H1 (cell line): ENCODE data around the gene COL6A3. TPM values are rescaled to one million over a fixed set of nuclear protein-coding genes. Genes with fewer than 3 reads are reported as not detected.

Source experiments
- CTCF ChIA-PET: fragments of 300-600 bp; sonication (Branson Sonifier 250); formaldehyde crosslinking; loops from one replicate; lab custom pipeline; 2021; ENCODE audit not compliant: partially characterized antibody; lab: Charles Lee
- POLR2A ChIA-PET: fragments of 300-600 bp; sonication (Branson Sonifier 250); formaldehyde crosslinking; loops from one replicate; lab custom pipeline; 2021; ENCODE audit warnings: inconsistent platforms; ENCODE audit not compliant: partially characterized antibody; lab: Charles Lee
- DNase-seq, 2 experiments: peaks; one replicate each; pipeline versions ENCODE4 v3.0.0 to v3.0.0-alpha.2; 2010 to 2022; ENCODE audit warnings: low spot score in 2 of 2, low read depth in 1 of 2, mixed read lengths in 1 of 2
- FAIRE-seq: peaks from 2 replicates; lab custom pipeline; 2011; peaks lifted over from hg19 to GRCh38; lab: Jason Lieb, UNC
- H2AFZ ChIP-seq: 2 replicates; pipeline ENCODE4 v1.8.1; 2012; ENCODE audit warnings: low read length, inconsistent platforms
- H2AK5ac ChIP-seq: 2 replicates; pipeline ENCODE4 v1.6.1; 2013; ENCODE audit warnings: low read depth, low read length
- H2BK120ac ChIP-seq: replicated peaks from 2 replicates; pipeline ENCODE3; 2013; ENCODE audit warnings: low read depth, low read length, inconsistent platforms
- H2BK12ac ChIP-seq: 2 replicates; pipeline ENCODE4 v1.6.1; 2013; ENCODE audit warnings: low read depth, low read length
- H2BK15ac ChIP-seq: 2 replicates; pipeline ENCODE4 v1.6.1; 2013; ENCODE audit warnings: low read length
- H2BK20ac ChIP-seq: 2 replicates; pipeline ENCODE4 v1.6.1; 2013; ENCODE audit warnings: low read length
- H2BK5ac ChIP-seq: 2 replicates; pipeline ENCODE4 v1.6.1; 2013; ENCODE audit warnings: low read depth, low read length
- H3K14ac ChIP-seq: 2 replicates; pipeline ENCODE4 v1.6.1; 2013; ENCODE audit warnings: inconsistent platforms; ENCODE audit not compliant: insufficient read length
- H3K18ac ChIP-seq: 2 replicates; pipeline ENCODE4 v1.6.1; 2013; ENCODE audit warnings: low read length; ENCODE audit errors: extremely low read depth
- H3K23ac ChIP-seq: 2 replicates; pipeline ENCODE4 v1.6.1; 2013; ENCODE audit warnings: inconsistent platforms; ENCODE audit not compliant: insufficient read length
- H3K23me2 ChIP-seq: 2 replicates; pipeline ENCODE4 v1.6.1; 2013; ENCODE audit warnings: low read depth, low read length
- H3K27ac ChIP-seq: 2 replicates; pipeline ENCODE4 v1.6.1; 2011; ENCODE audit warnings: low read depth, low read length, inconsistent platforms
- H3K27me3 ChIP-seq, 4 experiments: replicated peaks in 1 of 4; 1 replicate in 1 of 4; 2 replicates in 3 of 4; pipeline versions ENCODE4 v1.6.1 to v1.8.1; 2011 to 2013; ENCODE audit warnings: low read length in 3 of 4, mild to moderate bottlenecking in 3 of 4, inconsistent platforms in 2 of 4, mixed read lengths in 2 of 4, moderate library complexity in 1 of 4; ENCODE audit not compliant: control insufficient read depth in 3 of 4, insufficient read depth in 3 of 4; ENCODE audit errors: extremely low read depth in 1 of 4
- H3K36me3 ChIP-seq, 4 experiments: 2 replicates each; pipeline versions ENCODE4 v1.6.1 to v1.8.1; 2011 to 2013; ENCODE audit warnings: mild to moderate bottlenecking in 4 of 4, low read length in 3 of 4, moderate library complexity in 2 of 4, control low read depth in 1 of 4, inconsistent platforms in 1 of 4; ENCODE audit not compliant: insufficient read depth in 4 of 4, control insufficient read depth in 2 of 4
- H3K4ac ChIP-seq: replicated peaks from 2 replicates; pipeline ENCODE3; 2013; ENCODE audit warnings: low read length, low read depth, mixed read lengths, inconsistent platforms; ENCODE audit not compliant: insufficient read length
- H3K4me1 ChIP-seq, 4 experiments: replicated peaks in 1 of 4; 1 replicate in 1 of 4; 2 replicates in 3 of 4; pipeline versions ENCODE4 v1.6.1 to v1.8.1; 2011 to 2013; ENCODE audit warnings: low read length in 3 of 4, inconsistent platforms in 2 of 4, mixed read lengths in 1 of 4; ENCODE audit not compliant: insufficient read depth in 4 of 4, control insufficient read depth in 3 of 4
- H3K4me2 ChIP-seq, 2 experiments: 2 replicates each; pipeline versions ENCODE4 v1.6.1 to v1.8.1; 2011 to 2013; ENCODE audit warnings: low read depth in 2 of 2, low read length in 2 of 2, control low read depth in 1 of 2, inconsistent platforms in 1 of 2, mild to moderate bottlenecking in 1 of 2; ENCODE audit not compliant: insufficient read depth in 1 of 2
- H3K4me3 ChIP-seq, 4 experiments: fragments of 200-600, 300-600 bp in 1 of 4; sonication (generic), shearing (Covaris generic), sonication (Bioruptor Twin) in 1 of 4; 2 replicates each; pipeline versions ENCODE4 v1.5.1 to v1.8.1; 2011 to 2016; ENCODE audit warnings: low read length in 4 of 4, low read depth in 3 of 4, control low read depth in 2 of 4, inconsistent platforms in 2 of 4, mild to moderate bottlenecking in 2 of 4, mixed read lengths in 1 of 4, moderate library complexity in 1 of 4; ENCODE audit not compliant: insufficient read depth in 2 of 4; ENCODE audit errors: extremely low read depth in 1 of 4
- H3K56ac ChIP-seq: replicated peaks from 2 replicates; pipeline ENCODE3; 2013; ENCODE audit warnings: low read depth, mild to moderate bottlenecking, mixed read lengths, low read length, inconsistent platforms; ENCODE audit not compliant: insufficient read length
- H3K79me1 ChIP-seq: 2 replicates; pipeline ENCODE4 v1.6.1; 2013; ENCODE audit warnings: low read depth, low read length, control low read depth
- H3K79me2 ChIP-seq, 2 experiments: 2 replicates each; pipeline versions ENCODE4 v1.6.1 to v1.8.1; 2012 to 2013; ENCODE audit warnings: low read length in 2 of 2, mild to moderate bottlenecking in 2 of 2, inconsistent platforms in 1 of 2; ENCODE audit not compliant: insufficient read depth in 2 of 2, control insufficient read depth in 1 of 2
- H3K9ac ChIP-seq, 4 experiments: replicated peaks in 1 of 4; 1 replicate in 1 of 4; 2 replicates in 3 of 4; pipeline versions ENCODE4 v1.6.1 to v1.8.1; 2011 to 2013; ENCODE audit warnings: low read depth in 3 of 4, low read length in 3 of 4, control low read depth in 2 of 4, mild to moderate bottlenecking in 2 of 4, moderate library complexity in 2 of 4, inconsistent platforms in 1 of 4; ENCODE audit errors: extremely low read depth in 1 of 4
- H3K9me3 ChIP-seq, 2 experiments: 2 replicates each; pipeline versions ENCODE4 v1.6.1 to v1.8.1; 2012 to 2013; ENCODE audit warnings: mild to moderate bottlenecking in 2 of 2, moderate library complexity in 2 of 2, control low read depth in 1 of 2, inconsistent platforms in 1 of 2, low read depth in 1 of 2, low read length in 1 of 2, mixed read lengths in 1 of 2; ENCODE audit not compliant: insufficient read depth in 2 of 2
- H4K20me1 ChIP-seq, 2 experiments: replicated peaks in 1 of 2; 2 replicates each; pipeline versions ENCODE3 to v1.8.1; 2011 to 2013; ENCODE audit warnings: inconsistent platforms in 2 of 2, low read length in 2 of 2, mild to moderate bottlenecking in 1 of 2; ENCODE audit not compliant: insufficient read depth in 2 of 2, control insufficient read depth in 1 of 2
- H4K5ac ChIP-seq: 2 replicates; pipeline ENCODE4 v1.6.1; 2013; ENCODE audit warnings: low read length, low read depth, mixed read lengths, inconsistent platforms; ENCODE audit not compliant: insufficient read length
- H4K8ac ChIP-seq: 2 replicates; pipeline ENCODE4 v1.8.0; 2013; ENCODE audit warnings: mild to moderate bottlenecking, moderate library complexity, low read length, inconsistent platforms; ENCODE audit not compliant: insufficient read depth; ENCODE audit errors: extremely low read depth
- H4K91ac ChIP-seq: replicated peaks from 2 replicates; pipeline ENCODE3; 2013; ENCODE audit warnings: low read length, mixed read lengths, inconsistent platforms; ENCODE audit not compliant: insufficient read length
- CHD2 ChIP-seq: IDR thresholded peaks from 2 replicates; pipeline ENCODE4 v1.6.1; 2012; ENCODE audit warnings: low read length, improper control_type of control experiment
- JUN ChIP-seq: IDR thresholded peaks from 2 replicates; pipeline ENCODE4 v1.6.1; 2011; ENCODE audit warnings: low read depth, mild to moderate bottlenecking, improper control_type of control experiment, low read length
- NANOG ChIP-seq: IDR thresholded peaks from 2 replicates; pipeline ENCODE4 v1.6.1; 2011; ENCODE audit warnings: low read length, low read depth, mild to moderate bottlenecking, inconsistent platforms; ENCODE audit not compliant: insufficient read depth, poor library complexity, severe bottlenecking
- RNF2 ChIP-seq: fragments of 200-900, 300-1000 bp; sonication (generic); IDR thresholded peaks from 2 replicates; pipeline ENCODE4 v1.7.1; 2016; ENCODE audit warnings: borderline replicate concordance, low read depth, mild to moderate bottlenecking, antibody characterized with exemption, low read length; ENCODE audit not compliant: poor library complexity, severe bottlenecking; ENCODE audit errors: missing control alignments
- SUZ12 ChIP-seq: fragments of 200-600 bp; sonication (generic); IDR thresholded peaks from 2 replicates; pipeline ENCODE4 v1.6.1; 2012; ENCODE audit warnings: mild to moderate bottlenecking, inconsistent platforms, low read length, moderate library complexity, mixed read lengths
- YY1 ChIP-seq: IDR thresholded peaks from 2 replicates; pipeline ENCODE4 v1.6.1; 2011; ENCODE audit warnings: low read depth, mild to moderate bottlenecking, low read length
- WGBS, 2 experiments: shearing (Covaris generic) in 1 of 2; methylation state at CpG; one replicate each; pipeline versions ENCODE4 v1.1.6 to v1.1.7; 2013 to 2015; ENCODE audit warnings: low lambda C conversion rate in 2 of 2, mixed read lengths in 2 of 2, inconsistent platforms in 1 of 2, low coverage in 1 of 2, missing lambda C conversion rate in 1 of 2; ENCODE audit not compliant: insufficient replicate concordance in 2 of 2, insufficient coverage in 1 of 2, insufficient read length in 1 of 2; ENCODE audit errors: extremely low coverage in 1 of 2, missing lambda C conversion rate in 1 of 2; 5-methylcytosine and 5-hydroxymethylcytosine counted together
- polyA plus RNA-seq, 7 experiments: library from polyadenylated mRNA; depleted of rRNA in 3 of 7; stranded (reverse) in 5 of 7; unstranded in 2 of 7; fragments of >200 nt in 5 of 7; fragments of 200-250 nt in 2 of 7; gene quantifications; 1 replicate in 5 of 7; 2 replicates in 1 of 7; 4 replicates in 1 of 7; pipeline versions ENCODE4 v1.2.1 to v1.2.3, GENCODE V29; 2011 to 2013; ENCODE audit warnings: missing spikeins in 2 of 7, mixed read lengths in 2 of 7
- total RNA-seq: library from RNA; stranded (reverse); fragmentation: NEBNext Ultra II Directional; extraction: Animal tissue kit (Norgen Biotek cat#: 25700); gene quantifications from 2 replicates; pipeline ENCODE4 v1.2.1, GENCODE V29; 2021

Gene COL6A3
- total and polyA plus RNA-seq, 2 of the 8 experiments (the other 6 are each of a cell fraction or from before 2014, with no cell fraction given) = 1.2 to 3.4 TPM

GRCh38 chr2:237291138-237291792, 122.7 kb downstream of the COL6A3 start:
- Histone ChIP-seq H3K56ac (no peak overlapping the region), H3K9ac (no peak overlapping the region), H2BK12ac (no peak overlapping the region), H4K91ac (no peak overlapping the region), H3K4me1 (peaks cover 0 to 3% (median 0%) of the 10 kb centered on the region in 4 experiments; a peak in 2 of 7 replicates), H2AFZ (no peak overlapping the region), H3K14ac (no peak overlapping the region), H2BK5ac (no peak overlapping the region), H3K23ac (no peak overlapping the region), H3K27me3 (no peaks in the 10 kb centered on the region), H3K4ac (no peak overlapping the region), H3K79me1 (no peaks in the 10 kb centered on the region), H3K36me3 (no peaks in the 10 kb centered on the region), H2BK20ac (no peak overlapping the region), H4K8ac (no peak overlapping the region), H3K23me2 (no peaks in the 10 kb centered on the region), H3K4me3 (no peak overlapping the region), H3K27ac (no peak overlapping the region; the same call in 1 of the 2 replicates), H3K18ac (no peak overlapping the region), H4K20me1 (no peaks in the 10 kb centered on the region), H2BK120ac (no peak overlapping the region), H3K4me2 (no peak overlapping the region), H2AK5ac (no peak overlapping the region), H3K79me2 (no peaks in the 10 kb centered on the region), H2BK15ac (no peak overlapping the region), H3K9me3 (no peaks in the 10 kb centered on the region; a peak in 1 of 4 replicates), H4K5ac (no peak overlapping the region)
- DNase-seq (no peak), FAIRE-seq (no peak)
- WGBS, 2 experiments = 83% methylated on average over 16 of the region's 20 CpGs; no CpG with 5 or more reads in 1 of the 2 experiments
- ChIA-PET POLR2A (interaction anchor here (1.2 kb wide), 1 partner anchor 85 kb away, joined by 3 read pairs; no protein-coding TSS in a partner anchor), CTCF (interaction anchor here (0.6 to 1.4 kb wide), 2 partner anchors 33 to 126 kb away, joined by 4 to 5 read pairs; no protein-coding TSS in a partner anchor)
- TF ChIP-seq SUZ12 (no peak), RNF2 (no peak), CHD2 (no peak), NANOG (no peak), YY1 (no peak), JUN (no peak)
